HG02759 (cell line): ENCODE data around the gene DNAH9.

ENCODE experiments used
- ATAC-seq: cut with Tn5 transposase; IDR thresholded peaks from one replicate; pipeline ENCODE4 v1.9.1; 2021; ENCODE audit warnings: mild to moderate bottlenecking, moderate library complexity; ENCODE audit not compliant: unreplicated experiment

Gene DNAH9

DNA sequence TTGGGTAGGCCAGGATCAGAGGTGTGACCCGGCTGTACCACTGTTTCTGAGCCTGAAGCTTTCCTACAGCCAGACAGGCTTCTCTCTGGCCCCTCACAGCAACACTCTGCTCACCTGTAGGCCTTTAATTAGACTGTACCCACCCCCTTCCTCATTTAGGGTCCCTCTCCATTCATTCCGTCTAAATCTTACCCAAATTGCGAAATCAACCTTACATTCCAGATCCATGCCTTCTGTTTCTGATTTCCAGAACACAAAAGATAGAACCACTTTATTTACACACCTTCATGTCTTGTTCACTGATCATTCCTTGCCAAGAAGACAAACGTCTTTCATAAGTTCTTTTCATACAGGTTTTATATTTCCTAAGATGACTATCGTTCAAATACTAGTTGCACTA lies 238.2 kb downstream of the DNAH9 start:
- no peak for ATAC-seq

DNA sequence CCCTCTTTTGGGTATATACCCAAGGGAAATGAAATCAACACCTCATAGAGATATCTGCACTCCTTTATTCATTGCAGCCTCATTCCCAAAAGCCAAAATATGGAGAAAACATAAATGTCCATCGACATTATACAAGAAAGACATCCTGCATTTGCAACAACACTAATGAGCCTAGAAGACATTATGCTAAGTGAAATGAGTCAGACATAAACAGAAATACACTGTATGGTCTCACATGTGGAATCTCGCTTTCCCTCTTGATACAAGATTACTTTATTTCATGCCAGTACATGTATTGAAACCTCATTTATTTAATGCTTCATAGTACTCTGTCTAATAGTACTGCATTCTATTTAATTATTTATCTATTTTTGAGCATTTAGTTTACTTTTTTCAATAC lies 241.8 kb downstream of the DNAH9 start:
- ATAC-seq: no peak

DNA sequence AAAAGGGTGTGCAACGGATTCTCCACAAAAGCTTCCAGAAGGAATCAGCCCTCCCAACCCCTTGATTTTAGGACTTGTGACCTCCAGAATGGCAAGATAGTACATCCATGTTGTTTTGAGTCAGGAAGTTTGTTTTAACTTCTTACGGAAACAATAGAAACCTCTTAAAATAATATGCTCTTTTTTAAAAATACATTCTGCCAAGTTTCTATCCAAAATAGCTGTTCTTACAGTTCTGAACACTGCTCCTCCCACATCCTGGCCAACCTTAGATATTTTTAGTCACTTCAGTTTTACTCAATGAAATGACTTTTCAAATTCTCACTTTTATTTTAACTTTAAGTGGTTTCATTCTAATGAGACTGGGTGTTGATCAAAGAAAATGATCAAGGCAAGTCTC lies 242.6 kb downstream of the DNAH9 start:
- no peak for ATAC-seq

DNA sequence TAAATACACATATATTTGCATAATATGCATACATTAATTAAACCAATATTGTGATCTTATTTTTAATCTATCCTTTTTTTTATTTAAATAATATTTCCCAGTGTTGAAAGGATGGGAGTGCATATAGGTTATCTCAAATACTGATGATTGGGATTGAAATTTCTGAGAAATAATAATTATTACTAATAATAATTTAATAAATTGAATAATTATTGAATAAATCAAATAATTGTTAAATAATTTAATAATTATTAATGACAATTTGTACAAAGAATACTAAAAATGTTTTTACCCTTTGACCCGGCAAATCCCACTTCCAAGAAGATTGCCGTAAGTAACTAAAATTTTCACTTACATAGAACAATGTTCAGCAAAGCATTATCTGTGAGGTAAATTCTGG lies 250.1 kb downstream of the DNAH9 start:
- ATAC-seq: no peak

DNA sequence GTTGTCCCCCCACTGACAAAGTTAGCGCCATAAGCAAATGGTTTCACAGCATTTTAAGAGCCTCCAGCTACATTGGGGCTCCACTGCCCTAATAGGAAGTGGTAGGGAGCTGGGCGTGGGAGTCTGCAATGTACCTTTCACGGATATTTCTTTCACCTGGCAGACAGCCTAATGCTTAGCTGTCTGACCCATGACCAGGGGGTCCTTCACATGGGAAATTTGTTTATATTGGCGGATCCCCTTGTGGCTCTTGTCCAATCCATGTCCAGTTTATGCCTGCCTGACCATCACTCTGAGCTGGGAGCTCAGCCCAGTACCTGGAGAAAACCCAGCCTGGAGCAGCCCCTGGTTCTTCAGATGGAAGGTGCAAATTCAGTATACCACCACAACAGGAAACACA lies 254.0 kb downstream of the DNAH9 start:
- ATAC-seq: no peak

DNA sequence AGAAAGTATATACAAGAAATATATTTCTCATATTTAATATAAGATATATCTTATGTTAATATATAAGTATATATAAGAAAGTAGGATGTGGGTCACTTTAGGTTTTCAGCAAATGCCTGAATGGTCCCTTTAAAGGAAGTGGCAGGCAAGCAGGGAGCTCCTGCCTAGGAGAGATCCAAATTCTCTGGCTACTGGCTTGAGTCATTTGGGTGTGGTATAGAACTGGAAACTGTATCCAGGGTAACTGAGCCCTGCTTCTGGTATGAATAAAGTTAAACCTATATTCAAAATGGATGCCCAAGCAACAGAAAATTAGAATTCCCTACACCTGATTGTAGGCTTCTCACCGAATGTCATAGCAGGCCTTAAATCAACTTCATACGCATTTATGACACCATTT lies 254.6 kb downstream of the DNAH9 start:
- no peak for ATAC-seq

DNA sequence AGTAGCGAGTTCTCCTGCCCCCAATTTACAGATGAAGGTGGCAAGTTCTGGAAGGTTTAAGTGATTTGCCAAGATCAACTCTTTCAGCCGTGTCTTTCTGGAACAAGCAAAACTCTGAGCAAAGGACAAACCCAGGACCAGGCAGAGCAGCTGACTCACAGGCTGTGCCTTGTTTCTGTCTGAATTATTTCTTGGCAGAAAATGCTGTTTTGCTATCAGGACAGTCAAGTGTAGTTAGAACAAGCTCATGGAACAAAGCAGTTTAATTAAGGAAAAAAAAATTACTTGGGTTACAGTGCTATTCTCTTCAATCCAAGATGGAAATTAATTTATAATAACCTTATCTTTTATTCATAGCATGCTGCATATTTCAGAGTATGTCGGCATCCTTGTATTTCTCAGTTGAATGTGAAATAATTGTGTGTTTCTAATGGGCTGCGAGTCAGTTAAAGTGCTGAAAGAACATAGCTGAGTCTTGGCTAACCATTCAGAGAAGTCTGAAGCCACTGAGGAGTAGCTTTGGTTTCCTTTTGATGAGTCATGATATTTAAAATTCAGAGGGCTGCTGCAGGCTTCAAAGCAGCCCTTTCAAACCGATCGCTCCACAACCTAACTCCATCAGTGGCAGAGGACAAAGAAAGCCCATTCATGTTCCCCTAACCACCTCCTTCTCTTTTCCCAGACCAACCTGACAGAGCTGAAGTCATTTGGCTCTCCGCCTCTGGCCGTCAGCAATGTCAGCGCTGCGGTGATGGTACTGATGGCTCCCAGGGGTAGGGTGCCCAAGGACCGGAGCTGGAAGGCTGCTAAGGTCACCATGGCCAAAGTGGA lies 255.3 kb downstream of the DNAH9 start:
- ATAC-seq: no peak

DNA sequence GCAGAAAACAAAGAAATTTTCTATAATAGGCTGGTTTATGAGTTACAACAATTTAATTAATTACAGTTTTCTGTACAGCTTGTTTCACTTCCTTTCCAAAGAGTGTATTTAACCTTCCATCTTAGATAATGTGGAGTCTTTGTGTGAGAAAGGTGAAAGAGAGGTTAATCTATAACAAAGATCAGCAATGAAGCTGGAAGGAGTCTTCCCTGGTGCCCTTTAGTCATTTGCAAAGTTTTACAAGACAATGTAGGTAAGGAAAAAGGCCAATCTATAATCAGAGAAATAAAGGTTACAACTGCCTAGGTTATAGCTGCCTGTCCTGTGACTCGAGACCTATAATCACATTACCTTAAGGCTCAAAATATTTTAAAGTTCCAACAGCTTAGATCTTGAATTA lies 257.0 kb downstream of the DNAH9 start:
- ATAC-seq: no peak

DNA sequence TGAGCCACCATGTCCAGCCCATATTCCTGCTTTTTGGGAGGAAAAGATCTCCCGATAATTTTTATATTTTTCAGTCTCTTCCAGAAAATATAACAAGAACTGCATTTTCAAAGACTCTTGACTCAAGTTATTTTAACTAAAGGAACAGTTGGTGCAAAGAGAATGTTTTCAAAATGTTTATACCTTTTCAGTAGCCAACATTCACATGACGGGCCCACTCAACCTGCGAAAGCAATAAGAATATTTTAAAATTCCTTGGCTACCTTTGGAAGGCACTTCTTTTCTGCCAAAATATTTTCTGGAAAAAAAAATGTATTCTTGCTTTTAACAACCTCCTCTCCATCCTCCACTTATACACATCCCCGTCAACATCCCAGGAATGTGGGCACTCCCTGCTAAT lies 258.7 kb downstream of the DNAH9 start:
- no peak for ATAC-seq

DNA sequence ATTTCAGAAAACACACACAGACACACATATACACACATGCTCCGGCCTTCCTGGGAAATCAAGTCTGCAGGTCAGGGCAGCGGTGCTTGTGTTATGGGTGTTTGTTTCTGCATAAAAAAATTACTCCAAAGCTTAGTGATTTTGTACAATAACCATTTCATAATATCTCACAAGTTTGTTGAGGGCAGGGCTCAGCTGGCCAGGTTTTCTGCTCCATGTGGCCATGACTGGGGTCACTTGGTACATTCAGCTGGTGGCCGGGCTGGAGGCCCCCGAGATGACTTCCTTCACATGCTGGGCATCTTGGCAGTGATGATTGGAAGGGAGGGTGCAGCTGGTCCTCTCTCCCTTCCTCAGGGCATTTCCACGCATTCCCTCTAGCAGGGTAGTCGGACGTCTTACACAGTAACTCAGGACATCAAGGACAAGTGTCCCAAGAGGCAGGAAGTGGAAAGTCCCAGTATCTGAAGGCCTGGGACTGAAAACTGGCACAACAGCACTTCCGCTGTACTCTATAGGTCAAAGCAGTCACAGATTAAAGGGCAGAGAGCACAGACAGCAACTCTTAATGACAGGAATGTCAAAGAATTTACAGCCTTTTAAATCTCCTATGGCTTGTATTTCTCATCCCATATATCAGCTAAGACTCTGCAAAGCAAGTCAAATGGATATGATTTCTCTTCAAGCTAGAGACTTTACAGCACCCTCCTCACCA lies 271.6 kb downstream of the DNAH9 start:
- ATAC-seq: no peak

DNA sequence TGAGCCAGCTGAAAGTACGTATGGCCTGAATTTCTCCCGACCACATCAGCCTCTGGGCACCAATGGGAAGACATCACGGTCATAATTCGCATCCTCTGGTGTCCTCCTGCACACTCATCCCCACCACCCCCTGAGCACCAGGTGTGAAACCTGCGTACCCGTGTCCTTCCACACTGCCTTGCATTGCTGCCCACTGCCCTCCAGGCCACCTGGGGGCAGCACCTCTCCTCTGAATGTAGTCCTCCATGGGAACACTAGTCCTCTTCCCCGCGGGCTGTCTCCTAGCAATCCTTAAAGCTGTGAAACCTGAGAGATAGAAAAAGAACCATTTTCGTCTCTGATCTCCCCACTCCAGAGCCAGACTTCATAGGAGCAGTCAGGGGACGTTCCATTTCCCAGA lies 273.5 kb downstream of the DNAH9 start:
- ATAC-seq: no peak

DNA sequence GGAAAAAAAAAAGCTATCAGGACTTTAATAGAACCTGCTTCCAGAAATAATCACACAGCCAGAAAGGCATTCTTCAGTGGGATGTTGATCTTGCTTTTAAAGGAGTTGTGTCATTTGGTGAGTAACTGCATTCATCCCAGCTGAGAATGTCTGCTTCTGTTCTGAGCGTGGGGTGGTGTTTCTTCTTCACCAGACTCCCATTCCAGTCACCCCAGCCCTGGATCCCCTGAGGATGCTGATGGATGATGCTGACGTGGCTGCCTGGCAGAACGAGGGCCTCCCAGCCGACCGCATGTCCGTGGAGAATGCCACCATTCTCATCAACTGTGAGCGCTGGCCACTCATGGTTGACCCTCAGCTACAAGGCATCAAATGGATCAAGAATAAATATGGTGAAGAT lies 276.5 kb downstream of the DNAH9 start:
- no peak for ATAC-seq

DNA sequence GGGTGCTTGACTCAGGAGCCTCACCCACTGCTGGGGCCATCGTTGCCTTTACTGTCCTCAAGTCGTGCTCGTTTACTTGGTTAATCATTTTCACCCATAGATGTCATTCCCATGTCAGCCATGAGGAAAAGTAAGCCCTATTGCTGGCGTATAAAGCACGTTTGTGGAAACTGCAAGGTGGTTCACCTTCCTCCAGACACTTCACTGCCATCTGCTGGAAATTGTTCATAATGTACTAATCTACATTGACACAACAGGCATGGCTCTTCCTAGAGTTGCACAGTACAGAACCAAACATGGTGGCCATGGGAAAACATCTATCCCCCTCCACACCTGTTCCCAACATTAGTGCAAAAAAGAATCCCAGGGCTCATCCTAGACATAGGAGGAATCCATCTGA lies 282.4 kb downstream of the DNAH9 start:
- no peak for ATAC-seq

DNA sequence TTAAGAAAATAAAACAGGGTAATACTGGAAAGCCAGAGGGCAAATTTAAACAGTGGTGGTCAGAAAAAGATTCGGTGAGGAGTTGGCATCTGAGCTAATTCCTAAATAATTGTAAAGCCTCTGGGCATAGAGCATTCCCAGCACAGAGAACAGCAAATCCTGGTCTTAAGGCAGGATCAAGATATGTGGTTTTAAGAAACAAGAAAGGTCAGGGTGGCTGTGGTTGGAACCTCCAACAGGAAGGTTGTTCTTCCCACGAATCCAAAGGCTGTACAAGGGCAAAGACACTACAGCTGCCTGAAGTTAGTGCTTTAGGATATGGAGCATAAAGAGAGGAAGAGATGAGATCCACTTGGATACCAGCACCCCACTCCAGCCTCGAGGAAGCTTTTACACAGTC lies 284.4 kb downstream of the DNAH9 start:
- no peak for ATAC-seq

DNA sequence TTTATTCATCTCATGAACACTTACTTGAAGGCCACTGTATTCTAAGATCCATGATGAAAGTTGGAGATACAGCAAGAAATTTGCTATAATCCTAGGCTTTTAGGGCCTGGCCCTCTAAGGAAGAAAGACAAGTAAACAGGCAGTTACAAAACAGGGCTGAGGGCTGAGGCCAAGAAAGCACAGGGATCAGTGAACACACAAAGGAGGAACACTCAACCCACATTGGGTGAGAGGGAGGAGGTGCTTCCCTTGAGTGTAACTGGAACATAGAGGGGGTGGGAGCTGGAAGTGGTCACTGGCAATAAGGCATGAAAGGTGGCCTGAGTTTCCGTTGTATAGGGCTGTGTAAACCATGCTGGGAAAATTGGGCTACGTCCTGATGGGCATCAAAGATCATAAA lies 286.8 kb downstream of the DNAH9 start:
- ATAC-seq: no peak

DNA sequence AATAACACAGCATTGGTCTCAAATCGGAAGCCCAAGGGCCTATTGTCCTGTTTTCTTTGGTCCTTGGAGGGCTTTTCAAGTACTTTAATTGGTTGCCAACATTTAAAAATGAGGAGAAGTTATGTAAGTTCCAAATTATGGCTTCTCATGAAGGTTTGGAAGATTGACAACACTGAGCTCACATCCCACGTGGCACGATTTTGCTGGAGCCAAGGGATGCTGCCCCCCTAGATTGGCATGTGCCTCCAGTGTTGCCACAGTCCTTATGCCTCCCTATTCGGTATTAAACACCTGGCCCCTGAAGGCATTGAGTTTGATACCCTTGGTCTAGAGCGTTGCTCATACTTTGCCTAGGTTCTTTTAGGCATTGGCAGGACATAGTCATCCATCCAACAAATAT lies 291.0 kb downstream of the DNAH9 start:
- no peak for ATAC-seq

DNA sequence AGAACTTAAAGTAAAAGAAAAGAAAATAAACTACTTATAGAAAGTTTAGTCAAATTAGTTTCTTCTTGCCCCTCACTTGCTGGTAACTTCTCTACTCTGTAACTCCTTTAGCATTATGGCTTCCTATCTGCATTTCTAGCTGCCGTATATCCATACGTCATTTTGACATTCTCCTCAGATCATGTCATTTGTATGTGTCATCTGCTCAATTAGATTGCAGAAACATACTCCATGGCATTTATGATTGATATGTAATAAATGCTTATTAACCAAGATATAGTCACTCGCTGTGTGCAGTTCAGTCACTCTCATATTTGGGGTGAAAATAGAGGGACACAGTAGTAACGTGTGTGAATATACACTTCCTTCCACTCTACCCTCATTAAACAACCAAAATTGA lies 295.6 kb downstream of the DNAH9 start:
- ATAC-seq: no peak

DNA sequence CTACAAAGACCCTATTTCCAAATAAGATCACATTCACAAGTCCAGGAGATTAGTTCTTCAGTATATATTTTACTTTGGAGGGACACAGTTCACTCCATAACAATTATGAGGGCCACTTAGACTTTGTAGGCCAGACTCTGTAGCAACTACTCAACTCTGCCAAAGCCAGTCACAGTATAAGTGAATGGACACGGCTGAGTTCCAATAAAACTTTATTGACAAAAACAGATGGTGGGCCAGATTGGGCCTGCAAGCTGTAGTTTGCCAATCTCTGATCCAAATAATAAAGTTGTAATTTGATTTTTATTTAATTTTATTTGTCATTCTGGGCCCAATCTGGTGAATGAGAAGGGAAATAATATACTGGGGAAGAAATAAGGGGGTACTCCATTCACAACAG lies 297.9 kb downstream of the DNAH9 start:
- no peak for ATAC-seq

DNA sequence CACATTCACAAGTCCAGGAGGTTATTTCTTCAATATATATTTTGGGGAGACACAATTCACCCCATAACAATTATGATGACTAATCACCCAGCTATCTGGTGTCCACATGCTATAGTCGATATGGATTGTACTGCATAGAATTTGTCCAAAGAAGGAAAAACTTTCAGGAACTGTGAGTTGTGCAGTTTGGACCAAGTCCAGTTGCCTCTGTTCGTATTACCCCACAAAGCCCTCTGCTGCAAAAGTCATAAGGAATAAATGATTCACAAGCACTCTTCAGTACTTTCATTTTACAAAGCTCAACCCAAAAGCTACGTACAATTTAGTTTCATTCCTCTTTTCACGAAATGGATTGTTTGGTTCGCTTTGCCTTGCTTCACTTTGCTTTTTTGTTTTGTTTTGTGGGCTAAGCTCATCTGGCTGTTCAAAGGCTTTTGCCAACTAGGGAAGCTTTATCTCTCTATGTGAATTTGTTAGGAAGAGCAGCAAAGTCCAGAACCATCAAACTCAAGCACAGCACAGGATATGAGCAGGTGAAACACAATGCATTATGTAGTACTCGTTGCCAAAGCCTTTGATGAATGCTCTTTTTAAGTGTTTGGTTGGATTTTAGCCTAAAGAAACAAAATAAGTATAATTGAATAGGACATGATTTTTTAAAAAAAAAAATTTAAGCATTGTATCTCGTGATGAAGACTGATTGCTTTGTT lies 300.4 kb downstream of the DNAH9 start:
- ATAC-seq: no peak

DNA sequence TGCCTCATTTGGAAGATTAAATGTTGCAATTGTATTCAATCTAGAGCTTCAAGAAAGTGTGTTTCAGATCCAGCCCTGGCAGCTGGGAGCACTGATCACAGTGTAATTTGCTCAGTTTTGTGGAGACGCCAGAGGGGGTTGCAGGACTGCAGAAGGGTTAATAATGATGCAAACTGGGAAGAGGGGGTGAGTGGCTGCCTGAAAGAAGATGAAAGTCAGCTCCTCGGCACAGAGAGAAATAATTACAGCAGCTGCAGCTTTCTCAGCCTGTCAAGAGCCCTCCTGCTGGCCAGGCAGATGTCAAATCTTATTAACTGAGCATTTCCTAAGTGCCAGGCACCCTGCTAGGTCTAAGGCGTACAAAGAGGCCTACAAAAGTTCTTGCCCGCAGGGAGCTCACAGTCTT lies 301.3 kb downstream of the DNAH9 start:
- no peak for ATAC-seq

DNA sequence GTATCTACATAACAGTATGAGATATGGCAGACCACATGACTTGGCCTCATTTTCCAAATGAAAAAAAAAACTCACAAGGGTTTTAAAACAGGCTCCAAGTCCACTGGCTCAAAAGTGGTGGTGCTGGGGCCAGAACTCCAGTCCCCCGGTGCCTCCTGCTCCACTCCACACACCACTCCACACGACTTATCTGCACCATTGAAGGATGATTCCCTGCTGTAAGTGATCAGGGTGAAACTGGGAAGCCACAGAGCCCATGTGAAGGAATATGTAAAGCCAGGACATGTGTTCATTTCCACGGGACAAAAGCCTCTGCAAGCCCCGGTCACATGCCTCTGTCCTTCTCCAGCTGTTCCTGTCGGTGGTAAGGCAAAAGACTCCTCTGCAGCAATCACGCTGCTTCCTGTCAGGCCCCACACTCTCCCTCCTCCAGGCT lies 301.8 kb downstream of the DNAH9 start:
- no peak for ATAC-seq

DNA sequence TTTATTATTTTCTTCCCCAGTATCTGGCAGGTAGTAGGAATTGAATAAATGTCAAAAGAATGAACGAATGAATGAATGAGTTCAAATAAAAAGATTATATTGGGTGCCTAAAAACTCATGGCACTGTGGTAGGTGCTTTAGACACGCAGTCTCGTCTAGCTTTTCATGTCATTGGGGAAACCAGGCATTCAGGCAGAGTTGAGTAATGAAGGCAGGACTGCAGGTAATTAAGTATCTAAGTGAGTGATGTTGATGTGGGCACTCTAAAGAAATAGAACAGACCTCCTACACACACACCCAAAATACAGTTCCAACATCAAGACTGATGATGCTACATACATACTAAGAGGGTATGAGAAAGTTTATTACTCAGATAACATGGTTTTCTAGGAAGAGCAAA lies 302.4 kb downstream of the DNAH9 start:
- no peak for ATAC-seq
